GM23248 (cell line): ENCODE results near the gene HOGA1. TPM values are rescaled to one million over a fixed set of nuclear protein-coding genes. Genes with fewer than 3 reads are reported as not detected.

Experiments used
- DNase-seq: peaks from one replicate; pipeline ENCODE4 v3.0.0-alpha.2; 2015
- H2AFZ ChIP-seq: fragments of 200-600 bp; sonication (generic); 2 replicates; pipeline ENCODE4 v1.6.1; 2016; ENCODE audit warnings: antibody characterized with exemption
- H3F3A ChIP-seq: fragments of 200-600 bp; sonication (generic); 2 replicates; pipeline ENCODE4 v1.6.1; 2016; ENCODE audit warnings: mild to moderate bottlenecking, antibody characterized with exemption, mixed run types; ENCODE audit not compliant: insufficient read depth
- H3K27ac ChIP-seq: fragments of 200-600 bp; sonication (generic); 2 replicates; pipeline ENCODE4 v1.5.1; 2016; ENCODE audit warnings: mild to moderate bottlenecking
- H3K27me3 ChIP-seq: fragments of 200-600 bp; sonication (generic); replicated peaks from 2 replicates; pipeline ENCODE4 v1.6.1; 2016; ENCODE audit warnings: mild to moderate bottlenecking; ENCODE audit not compliant: insufficient read depth
- H3K36me3 ChIP-seq: fragments of 200-600 bp; sonication (generic); 2 replicates; pipeline ENCODE4 v1.6.1; 2016; ENCODE audit warnings: low read depth, mild to moderate bottlenecking
- H3K4me1 ChIP-seq: fragments of 200-600 bp; sonication (generic); 2 replicates; pipeline ENCODE4 v1.6.1; 2016; ENCODE audit warnings: mild to moderate bottlenecking; ENCODE audit not compliant: insufficient read depth
- H3K4me2 ChIP-seq: fragments of 200-600 bp; sonication (generic); one replicate; pipeline ENCODE4 v1.6.1; 2016; ENCODE audit warnings: mild to moderate bottlenecking; ENCODE audit not compliant: unreplicated experiment
- H3K4me3 ChIP-seq: fragments of 200-600 bp; sonication (generic); 2 replicates; pipeline ENCODE4 v1.5.1; 2016; ENCODE audit warnings: mild to moderate bottlenecking
- H3K79me2 ChIP-seq: fragments of 200-600 bp; sonication (generic); 2 replicates; pipeline ENCODE4 v1.6.1; 2016; ENCODE audit warnings: mild to moderate bottlenecking; ENCODE audit not compliant: insufficient read depth
- H3K9ac ChIP-seq: fragments of 200-600 bp; sonication (generic); 2 replicates; pipeline ENCODE4 v1.6.1; 2016; ENCODE audit warnings: mild to moderate bottlenecking
- H3K9me2 ChIP-seq: fragments of 200-600 bp; sonication (generic); 2 replicates; pipeline ENCODE4 v1.6.1; 2016; ENCODE audit warnings: mixed run types, mild to moderate bottlenecking, moderate library complexity; ENCODE audit not compliant: insufficient read depth
- H3K9me3 ChIP-seq: fragments of 200-600 bp; sonication (generic); one replicate; pipeline ENCODE4 v1.6.1; 2017; ENCODE audit warnings: low read depth
- H4K20me1 ChIP-seq: fragments of 200-600 bp; sonication (generic); 2 replicates; pipeline ENCODE4 v1.6.0; 2016; ENCODE audit not compliant: insufficient read depth
- EZH2 ChIP-seq: fragments of 200-600 bp; sonication (generic); IDR thresholded peaks from 2 replicates; pipeline ENCODE4 v1.6.1; 2018; ENCODE audit warnings: antibody characterized with exemption, mild to moderate bottlenecking; ENCODE audit not compliant: insufficient read depth, poor library complexity, severe bottlenecking
- EZH2phosphoT487 ChIP-seq: fragments of 200-600 bp; sonication (generic); IDR thresholded peaks from 2 replicates; pipeline ENCODE4 v1.6.1; 2018; ENCODE audit warnings: antibody characterized with exemption, moderate library complexity, mild to moderate bottlenecking, low read depth; ENCODE audit not compliant: insufficient read depth
- WGBS, 2 experiments: methylation state at CpG; one replicate each; pipeline ENCODE4 v1.1.6; 2015 to 2017; ENCODE audit warnings: low lambda C conversion rate in 2 of 2, low coverage in 1 of 2; ENCODE audit errors: missing lambda C conversion rate in 2 of 2; 5-methylcytosine and 5-hydroxymethylcytosine counted together
- in situ Hi-C: fragments of 300-500 bp; cut with MboI; formaldehyde crosslinking; loops from 2 replicates; pipeline ENCODE4 v1.15.0; 2020
- polyA plus RNA-seq: library from polyadenylated mRNA; unstranded; fragments of >200 nt; fragmentation: Nextera tagmentation; extraction: Ambion mirVana; gene quantifications from 2 replicates; pipeline ENCODE4 v1.2.1, GENCODE V29; 2016
- total RNA-seq: library from RNA; depleted of rRNA; stranded (reverse); fragments of >200 nt; shearing (Covaris generic); gene quantifications from 2 replicates; pipeline ENCODE4 v1.2.3, GENCODE V29; 2014

The HOGA1 gene
- total and polyA plus RNA-seq, 2 experiments from 2014 or later, result 0.13 to 0.22 TPM

DNA sequence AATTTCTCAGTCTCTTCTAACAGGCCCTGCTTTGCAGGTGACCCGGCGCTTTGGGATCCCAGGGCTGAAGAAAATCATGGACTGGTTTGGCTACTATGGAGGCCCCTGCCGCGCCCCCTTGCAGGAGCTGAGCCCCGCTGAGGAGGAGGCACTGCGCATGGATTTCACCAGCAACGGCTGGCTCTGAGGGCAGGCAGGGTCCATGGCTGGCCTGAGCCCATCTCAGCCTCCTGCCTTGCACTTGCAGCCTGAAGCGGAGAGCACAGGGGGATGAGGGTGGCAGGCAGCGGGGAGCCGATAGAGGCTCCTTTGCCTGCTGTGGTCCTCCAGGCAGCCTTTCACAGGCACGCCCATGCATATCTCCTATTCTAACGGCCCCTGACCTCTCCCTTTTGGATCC lies 27.3 kb downstream of the HOGA1 start:
- Histone ChIP-seq H3K9me2 (no peaks in the 10 kb centered on the region), H3K4me3 (no peak overlapping the region), H3K36me3 (no peaks in the 10 kb centered on the region), H3K27me3 (no peaks in the 10 kb centered on the region), H3K9me3 (no peaks in the 10 kb centered on the region), H3F3A (no peaks in the 10 kb centered on the region), H4K20me1 (no peaks in the 10 kb centered on the region), H3K4me2 (no peak overlapping the region), H2AFZ (no peak overlapping the region), H3K27ac (no peak overlapping the region), H3K9ac (no peak overlapping the region), H3K79me2 (no peaks in the 10 kb centered on the region), H3K4me1 (no peaks in the 10 kb centered on the region)
- 91% methylated on average over 12 of the region's 12 CpGs for WGBS, 2 experiments
- TF ChIP-seq EZH2phosphoT487 (no peak), EZH2 (no peak)
- DNase-seq, result no peak
- in situ Hi-C loops, result no loop called here

DNA sequence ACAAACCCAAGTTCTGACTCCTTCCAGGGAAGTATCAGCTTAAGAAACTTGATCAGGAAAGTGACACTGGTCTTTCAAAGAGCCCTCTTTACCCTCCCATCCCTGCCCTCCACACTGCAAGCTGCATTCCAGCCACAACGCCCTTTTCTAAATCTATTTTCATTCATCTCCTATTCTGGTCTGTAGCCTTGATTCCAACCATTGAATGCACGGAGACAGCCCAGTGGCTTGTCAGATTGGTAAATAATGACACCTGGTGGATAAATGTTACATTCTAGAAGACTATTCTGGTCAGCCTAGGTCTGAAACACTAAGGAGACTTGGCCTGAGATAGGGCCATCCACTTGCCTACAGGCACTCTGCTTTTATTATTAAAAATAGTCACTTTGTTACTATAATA lies 28.2 kb downstream of the HOGA1 start:
- Histone ChIP-seq H3K36me3 (no peaks in the 10 kb centered on the region), H3F3A (no peaks in the 10 kb centered on the region), H4K20me1 (no peaks in the 10 kb centered on the region), H3K9me3 (no peaks in the 10 kb centered on the region), H3K27me3 (no peaks in the 10 kb centered on the region), H3K9me2 (no peaks in the 10 kb centered on the region), H3K4me3 (no peak overlapping the region), H2AFZ (no peak overlapping the region), H3K9ac (no peak overlapping the region), H3K4me2 (no peak overlapping the region), H3K79me2 (no peaks in the 10 kb centered on the region), H3K4me1 (no peaks in the 10 kb centered on the region), H3K27ac (no peak overlapping the region)
- 26 to 28% methylated on average over 2 of the region's 2 CpGs for WGBS, 2 experiments
- no peak for TF ChIP-seq EZH2phosphoT487
- in situ Hi-C loops, result no loop called here
- peak; percentile 70 for DNase-seq

DNA sequence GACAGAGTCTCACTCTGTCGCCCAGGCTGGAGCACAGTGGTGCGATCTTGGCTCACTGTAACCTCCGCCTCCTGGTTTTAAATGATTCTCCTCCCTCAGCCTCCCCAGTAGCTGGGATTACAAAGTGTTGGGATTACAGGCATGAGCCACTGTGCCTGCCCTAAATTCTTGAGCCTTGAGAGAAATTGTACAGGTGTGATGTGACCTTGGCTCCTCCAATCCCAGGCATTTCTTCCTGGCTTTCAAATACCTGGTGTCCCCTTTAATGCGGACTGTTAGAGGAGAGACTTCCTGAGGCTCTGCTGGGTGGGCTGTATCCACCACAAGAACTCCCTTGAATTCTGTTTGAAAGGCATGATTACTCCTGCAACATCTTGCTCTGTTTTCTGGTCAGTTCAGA lies 34.1 kb downstream of the HOGA1 start:
- 82% methylated on average over 4 of the region's 4 CpGs for WGBS, 2 experiments
- Histone ChIP-seq H3K9me3 (no peaks in the 10 kb centered on the region), H3K27me3 (no peaks in the 10 kb centered on the region), H3K9me2 (no peaks in the 10 kb centered on the region), H3K79me2 (no peaks in the 10 kb centered on the region), H3K4me3 (no peak overlapping the region), H4K20me1 (no peaks in the 10 kb centered on the region), H3K36me3 (no peaks in the 10 kb centered on the region), H2AFZ (no peak overlapping the region), H3K4me2 (no peak overlapping the region), H3F3A (no peaks in the 10 kb centered on the region), H3K27ac (no peak overlapping the region), H3K4me1 (no peaks in the 10 kb centered on the region), H3K9ac (no peak overlapping the region)
- in situ Hi-C loops, result no loop called here
- DNase-seq, result no peak
- no peak for TF ChIP-seq EZH2
- no peak for TF ChIP-seq EZH2phosphoT487

DNA sequence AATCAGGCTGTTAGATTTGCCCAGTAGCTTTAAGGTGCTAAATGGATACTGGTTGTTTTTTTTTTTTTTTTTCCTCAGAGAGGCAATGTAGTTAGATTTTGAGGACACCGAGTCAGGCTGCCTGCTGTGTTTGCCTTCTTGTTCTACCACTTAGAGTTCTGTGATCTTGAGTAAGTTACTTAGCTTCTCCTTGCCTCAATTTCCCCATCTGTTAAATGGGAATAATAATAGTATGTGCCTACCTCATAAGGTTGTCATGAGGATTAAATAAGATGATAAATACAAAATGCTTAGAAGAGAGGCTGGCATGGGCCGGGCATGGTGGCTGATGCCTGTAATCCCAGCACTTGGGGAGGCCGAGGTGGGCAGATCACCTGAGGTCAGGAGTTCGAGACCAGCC lies 34.5 kb downstream of the HOGA1 start:
- DNase-seq, result no peak

DNA sequence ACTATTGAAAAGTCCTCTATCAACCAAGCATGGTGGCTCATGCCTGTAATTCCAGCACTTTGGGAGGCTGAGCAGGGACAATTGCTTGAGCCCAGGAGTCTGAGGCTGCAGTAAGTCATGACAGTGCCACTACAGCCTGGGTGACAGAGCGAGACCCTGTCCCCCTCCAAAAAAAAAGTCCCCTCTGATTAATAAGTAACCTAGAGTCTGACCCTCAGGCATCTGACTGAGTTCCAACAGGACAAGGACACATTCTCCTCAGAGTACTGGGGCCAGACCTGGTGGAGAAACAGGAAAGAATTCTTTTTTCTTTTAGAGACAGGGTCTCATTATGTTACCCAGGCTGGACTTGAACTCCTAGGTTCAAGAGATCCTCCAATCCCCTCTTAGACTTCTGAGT lies 39.1 kb downstream of the HOGA1 start:
- H3K36me3 ChIP-seq, result no peaks in the 10 kb centered on the region
- H3K27me3 ChIP-seq, result no peaks in the 10 kb centered on the region
- no peak for DNase-seq
- H4K20me1 ChIP-seq, result no peaks in the 10 kb centered on the region
- no peak overlapping the region for H3K27ac ChIP-seq
- no peaks in the 10 kb centered on the region for H3K79me2 ChIP-seq
- no peak overlapping the region for H3K9ac ChIP-seq
- in situ Hi-C loops, result no loop called here
- no peaks in the 10 kb centered on the region for H3K9me2 ChIP-seq
- TF ChIP-seq EZH2phosphoT487 (no peak), EZH2 (no peak)
- H3K4me2 ChIP-seq, result no peak overlapping the region
- WGBS, 2 experiments, result 86 to 100% methylated on average over 1 of the region's 1 CpG
- no peak overlapping the region for H2AFZ ChIP-seq
- 0 out of 2 replicates have a peak, but pooled peaks cover 4% of the 10 kb centered on the region for H3F3A ChIP-seq
- H3K9me3 ChIP-seq, result no peaks in the 10 kb centered on the region
- no peaks in the 10 kb centered on the region for H3K4me1 ChIP-seq
- no peak overlapping the region for H3K4me3 ChIP-seq

More for the DNA sequence above, 34.5 kb downstream of the HOGA1 start:
- in situ Hi-C loops, result no loop called here
- WGBS, 2 experiments, result 90 to 97% methylated on average over 4 of the region's 4 CpGs
- no peaks in the 10 kb centered on the region for H4K20me1 ChIP-seq
- H3K27me3 ChIP-seq, result no peaks in the 10 kb centered on the region
- H3F3A ChIP-seq, result no peaks in the 10 kb centered on the region
- no peak overlapping the region for H3K9ac ChIP-seq
- H3K4me1 ChIP-seq, result no peaks in the 10 kb centered on the region
- H3K4me3 ChIP-seq, result no peak overlapping the region
- no peaks in the 10 kb centered on the region for H3K9me2 ChIP-seq
- H3K9me3 ChIP-seq, result no peaks in the 10 kb centered on the region
- TF ChIP-seq EZH2phosphoT487 (no peak), EZH2 (no peak)
- no peak overlapping the region for H2AFZ ChIP-seq
- H3K36me3 ChIP-seq, result no peaks in the 10 kb centered on the region
- H3K4me2 ChIP-seq, result no peak overlapping the region
- H3K27ac ChIP-seq, result no peak overlapping the region
- no peaks in the 10 kb centered on the region for H3K79me2 ChIP-seq
